ENCODE results near the gene TMBIM6.
"Not testable (repeated sequence)": the region's sequence is repeated elsewhere in the genome, so short reads cannot be mapped to it uniquely, and the experiment has no call there.

Gene TMBIM6, protein sequence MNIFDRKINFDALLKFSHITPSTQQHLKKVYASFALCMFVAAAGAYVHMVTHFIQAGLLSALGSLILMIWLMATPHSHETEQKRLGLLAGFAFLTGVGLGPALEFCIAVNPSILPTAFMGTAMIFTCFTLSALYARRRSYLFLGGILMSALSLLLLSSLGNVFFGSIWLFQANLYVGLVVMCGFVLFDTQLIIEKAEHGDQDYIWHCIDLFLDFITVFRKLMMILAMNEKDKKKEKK

DNA sequence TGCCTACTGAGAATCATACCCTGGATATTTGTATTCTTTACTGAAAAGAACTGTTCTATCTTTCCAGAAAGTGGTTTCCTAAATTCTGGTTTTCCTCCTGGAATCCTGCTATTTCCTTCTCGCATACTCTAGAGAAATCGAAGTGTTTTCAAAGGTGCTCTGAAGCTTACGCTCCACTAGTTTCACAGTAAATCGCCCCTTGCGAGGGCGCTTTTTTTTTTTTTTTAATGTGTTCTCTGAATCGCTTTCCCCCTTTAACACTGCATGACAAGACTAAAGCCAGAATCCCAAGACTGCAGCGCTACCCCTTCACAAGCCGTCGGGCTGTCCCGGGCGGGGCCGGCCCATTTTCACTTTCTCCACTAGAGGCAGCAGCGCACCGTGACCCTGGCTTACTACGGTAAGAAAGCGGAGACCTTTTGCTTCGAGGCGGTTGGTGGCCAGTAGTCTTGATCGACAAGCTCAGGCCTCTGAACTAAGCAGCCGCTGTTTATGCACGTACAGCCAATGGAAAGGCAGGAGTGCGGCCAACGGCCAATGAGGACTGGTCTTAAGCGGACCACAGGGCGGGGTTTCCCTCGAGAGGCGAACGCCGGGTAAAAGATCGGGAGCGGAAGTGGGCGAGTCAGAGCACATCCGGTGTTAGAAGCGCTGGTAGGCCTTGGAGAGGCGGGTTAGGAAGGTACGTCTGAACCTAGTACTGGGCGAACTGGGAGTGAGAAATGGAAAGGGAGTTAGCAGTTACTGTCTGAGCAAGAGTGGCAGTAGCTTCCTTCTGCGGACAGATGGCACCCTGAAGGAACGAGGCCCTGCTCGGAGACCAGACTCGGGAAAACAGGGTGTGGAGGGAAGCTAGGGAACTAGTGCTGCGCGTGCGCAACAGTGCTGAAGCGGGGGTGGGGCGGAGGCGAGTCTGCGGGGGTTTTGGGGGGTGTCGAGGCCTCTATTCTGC lies at the start of gene TMBIM6:
TMBIM6 (plus strand) TSS at position 628 of the 952 bp plus-strand sequence. CDS start 10,937 bp downstream, outside the sequence.
- peak; percentile 98 for DNase-seq

DNA sequence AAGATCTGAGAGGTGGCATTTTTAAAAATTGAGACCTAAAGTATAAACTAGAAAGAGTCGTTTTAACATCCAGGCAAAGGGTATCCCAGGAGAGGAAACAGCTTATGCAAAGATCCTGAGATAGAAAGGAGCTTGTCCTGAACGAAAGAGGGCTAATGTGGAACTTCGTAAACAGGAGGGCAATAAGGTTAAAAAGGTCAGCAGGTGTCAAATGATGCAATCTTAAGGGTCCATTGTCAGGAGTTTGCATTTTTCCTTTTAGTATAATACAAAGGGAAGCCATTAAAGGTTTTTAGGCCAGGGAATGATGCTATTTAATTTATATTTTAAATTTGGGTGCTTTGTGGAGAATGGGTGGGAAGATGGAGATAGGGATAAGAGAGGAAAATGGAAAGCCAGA lies 48.5 kb upstream of the TMBIM6 start:
- no peak for DNase-seq

DNA sequence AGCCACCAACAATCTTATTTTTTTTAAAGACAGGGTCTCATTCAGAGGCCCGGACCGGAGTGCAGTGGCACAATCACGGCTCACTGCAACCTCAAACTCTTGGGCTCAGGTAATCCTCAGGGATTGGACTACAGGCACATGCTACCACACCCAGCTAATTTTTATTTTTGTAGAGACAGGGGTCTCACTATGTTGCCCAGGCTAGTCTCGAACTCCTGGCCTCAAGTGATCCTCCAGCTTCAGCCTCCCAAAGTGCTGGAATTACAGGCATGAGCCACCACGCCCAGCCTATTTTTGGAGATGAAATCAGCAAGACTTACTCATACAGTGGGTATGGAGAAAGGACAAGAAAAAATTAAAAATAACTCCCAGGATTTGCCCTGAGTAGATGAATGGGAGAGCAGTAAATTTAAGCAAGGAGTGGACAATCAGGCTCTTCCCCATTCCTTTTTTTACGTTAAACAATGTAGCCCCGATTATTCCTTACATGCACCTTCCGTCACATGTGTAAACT lies 47.4 kb upstream of the TMBIM6 start:
- DNase-seq = no peak

DNA sequence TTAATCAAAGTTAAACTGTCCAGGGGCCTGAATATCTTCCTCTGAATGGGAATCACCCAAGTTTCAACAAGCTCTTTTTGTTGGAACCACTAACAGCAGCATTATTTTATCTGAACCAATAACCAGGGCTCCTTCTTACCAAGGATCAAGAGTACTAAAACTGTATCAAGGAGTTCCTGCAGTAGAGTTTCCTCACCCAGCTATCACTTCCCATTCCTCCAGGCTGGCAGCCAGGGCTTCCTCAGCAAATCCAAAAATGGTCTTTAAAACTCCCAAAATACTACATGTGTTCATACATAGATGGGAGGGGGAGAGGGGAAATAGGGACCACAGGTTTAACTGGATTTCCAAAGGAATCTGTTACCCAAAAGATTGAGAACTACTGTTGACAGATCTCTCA lies 44.6 kb upstream of the TMBIM6 start:
- DNase-seq = no peak

DNA sequence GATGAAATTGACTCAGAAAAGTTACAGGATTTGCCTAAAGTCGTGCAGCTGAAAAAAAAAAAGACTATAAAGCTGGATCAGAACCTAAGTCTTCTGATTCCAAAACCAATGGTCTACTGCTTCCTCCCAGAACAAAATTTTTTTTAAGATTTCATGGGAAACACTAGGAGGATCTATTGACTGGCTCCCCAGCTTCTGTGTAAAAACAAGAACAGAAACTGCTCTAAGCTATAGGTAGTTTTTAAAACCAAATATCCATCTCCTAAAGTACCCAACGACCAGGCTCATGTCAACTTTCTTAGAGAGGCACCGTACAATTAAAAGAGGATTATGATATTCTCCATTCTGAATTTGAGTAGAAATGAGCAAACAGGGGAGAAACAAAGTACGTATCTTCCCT lies 43.5 kb upstream of the TMBIM6 start:
- DNase-seq = no peak

DNA sequence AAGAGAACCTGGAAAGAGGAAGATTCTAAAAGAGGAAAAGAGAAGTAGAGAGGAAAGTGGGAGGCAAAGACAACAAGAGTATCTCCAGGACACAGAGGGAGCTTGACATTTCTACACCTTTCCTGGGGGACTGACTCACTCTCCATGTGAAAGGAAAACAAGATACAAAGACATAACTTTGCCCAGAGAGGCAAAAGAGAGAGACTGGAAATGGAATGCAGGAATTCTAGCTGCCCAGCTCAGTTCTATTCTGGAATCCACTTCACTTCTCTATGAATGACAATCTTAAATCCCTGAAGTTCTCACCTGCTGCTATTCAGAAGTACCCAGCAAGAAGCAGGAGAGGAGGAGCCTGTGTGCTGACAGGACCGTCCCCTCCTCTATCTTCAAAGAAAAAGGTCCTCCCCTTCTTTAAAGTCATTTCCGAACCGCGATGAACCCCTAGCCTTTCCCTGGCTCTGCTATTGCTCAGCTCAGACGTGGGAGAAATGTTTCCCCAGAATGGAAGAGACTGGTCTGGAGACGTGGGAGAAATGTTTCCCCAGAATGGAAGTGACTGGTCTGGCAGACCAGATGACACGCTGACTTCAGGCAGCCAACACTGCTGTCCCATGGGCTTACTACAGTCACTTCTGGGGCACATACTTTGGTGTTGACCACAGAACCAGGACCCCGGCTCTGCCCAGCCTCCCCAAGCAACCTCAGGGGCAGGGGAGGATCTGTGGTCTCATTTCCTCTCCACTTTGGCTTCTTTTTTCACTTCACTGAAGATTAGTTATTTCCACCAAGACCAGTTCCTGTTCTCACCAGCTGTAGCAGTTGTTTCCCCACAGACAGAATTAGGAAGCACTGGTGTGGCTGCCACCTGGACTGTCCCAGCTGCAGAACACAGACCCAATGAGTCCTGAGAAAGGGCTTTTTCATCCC lies 42.5 kb upstream of the TMBIM6 start:
- DNase-seq = no peak

DNA sequence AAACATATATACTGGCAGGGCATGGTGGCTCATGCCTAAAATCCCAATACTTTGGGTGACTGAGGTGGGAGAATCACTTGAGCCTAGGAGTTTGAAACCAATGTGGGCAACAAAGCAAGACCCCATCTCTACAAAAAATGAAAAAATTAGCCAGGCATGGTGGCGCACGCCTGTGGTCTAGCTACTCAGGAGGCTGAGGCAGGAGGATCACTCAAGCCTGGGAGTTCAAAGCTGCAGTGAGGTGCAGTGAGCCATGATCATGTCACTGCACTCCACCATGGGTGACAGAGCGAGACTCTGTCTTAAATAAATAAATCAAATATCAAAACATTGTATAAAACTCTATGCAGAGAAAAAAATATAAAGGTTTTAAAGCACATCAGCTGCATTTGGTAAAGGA lies 39.3 kb upstream of the TMBIM6 start:
- DNase-seq = no peak

DNA sequence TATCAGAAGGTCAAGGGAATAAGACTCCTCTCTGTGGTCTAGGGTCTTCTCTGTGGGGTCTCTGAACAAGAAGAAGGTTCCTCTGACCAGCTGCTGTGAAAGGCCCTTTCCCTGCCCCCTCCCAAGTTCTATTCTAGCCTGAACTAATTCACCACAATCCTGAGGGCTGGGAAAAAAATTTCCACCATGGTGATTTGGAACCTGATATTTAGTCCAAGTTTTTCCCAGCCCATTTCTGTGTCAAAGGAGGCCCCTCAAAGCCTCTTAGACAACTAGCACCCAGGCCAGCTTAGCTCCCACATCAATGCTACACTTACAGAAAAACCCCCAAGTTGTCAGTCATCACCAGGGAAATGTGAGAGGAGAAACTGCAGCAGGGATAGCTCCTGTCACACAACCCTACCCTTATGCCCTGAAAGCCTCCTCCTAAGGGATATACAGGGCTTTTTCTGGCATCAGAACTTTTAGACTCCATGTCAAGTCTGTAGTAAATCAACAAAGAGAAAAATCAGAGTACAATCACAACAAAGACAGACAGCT lies 38.6 kb upstream of the TMBIM6 start:
- no peak for DNase-seq

DNA sequence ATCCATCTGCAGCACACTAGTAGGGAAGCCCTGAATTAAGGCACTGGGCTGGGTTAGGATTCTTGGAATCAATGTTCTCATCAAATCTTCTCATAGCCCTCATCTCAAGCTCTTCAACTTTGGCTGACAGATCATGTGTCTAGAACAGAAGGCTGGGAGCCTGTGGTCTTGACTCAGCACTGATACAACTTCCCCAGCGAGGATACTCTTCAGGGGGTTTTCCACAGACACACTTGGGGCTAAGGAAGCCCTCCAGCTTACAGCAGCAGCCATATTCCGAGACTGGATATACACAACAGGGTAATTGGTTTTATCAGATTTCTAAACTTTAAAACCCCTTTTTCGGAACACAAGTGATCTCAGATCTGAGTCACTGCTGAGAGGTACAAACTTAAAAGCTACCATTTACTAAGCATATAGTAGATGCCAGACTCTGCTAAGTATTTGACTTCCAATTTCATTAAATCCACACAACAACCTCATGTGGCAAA lies 37.7 kb upstream of the TMBIM6 start:
- DNase-seq = no peak

DNA sequence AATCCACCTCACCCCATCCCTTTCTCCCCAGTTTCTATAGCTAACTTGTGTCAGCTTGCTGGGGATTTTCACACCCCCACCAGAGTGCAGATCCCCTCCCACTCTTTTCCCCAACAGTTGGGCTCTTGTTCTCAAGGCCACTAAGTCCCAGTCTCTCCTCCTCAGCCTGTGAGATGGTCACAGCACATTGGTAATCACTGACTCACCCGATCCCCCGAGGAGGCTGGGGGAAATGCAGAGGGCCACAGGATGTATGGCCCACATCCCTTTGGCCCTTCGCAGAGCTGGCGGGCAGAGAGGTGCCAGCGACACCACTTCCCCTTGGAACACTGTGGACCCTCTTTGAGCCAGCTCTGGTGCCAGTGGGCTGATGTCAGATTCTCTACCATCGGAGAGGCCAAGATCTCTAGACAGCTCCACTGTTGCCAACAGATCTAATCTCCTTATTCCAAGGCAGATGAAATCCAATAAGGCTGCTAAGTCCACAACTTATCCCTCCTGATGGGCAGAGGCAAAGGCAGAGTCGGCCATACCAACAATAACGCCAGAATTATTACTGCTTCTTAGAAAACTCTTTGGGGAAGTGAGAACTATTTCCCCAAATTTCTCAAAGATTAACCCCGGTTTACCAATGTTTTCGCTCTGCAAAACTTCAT lies 35.8 kb upstream of the TMBIM6 start:
- DNase-seq = no peak

DNA sequence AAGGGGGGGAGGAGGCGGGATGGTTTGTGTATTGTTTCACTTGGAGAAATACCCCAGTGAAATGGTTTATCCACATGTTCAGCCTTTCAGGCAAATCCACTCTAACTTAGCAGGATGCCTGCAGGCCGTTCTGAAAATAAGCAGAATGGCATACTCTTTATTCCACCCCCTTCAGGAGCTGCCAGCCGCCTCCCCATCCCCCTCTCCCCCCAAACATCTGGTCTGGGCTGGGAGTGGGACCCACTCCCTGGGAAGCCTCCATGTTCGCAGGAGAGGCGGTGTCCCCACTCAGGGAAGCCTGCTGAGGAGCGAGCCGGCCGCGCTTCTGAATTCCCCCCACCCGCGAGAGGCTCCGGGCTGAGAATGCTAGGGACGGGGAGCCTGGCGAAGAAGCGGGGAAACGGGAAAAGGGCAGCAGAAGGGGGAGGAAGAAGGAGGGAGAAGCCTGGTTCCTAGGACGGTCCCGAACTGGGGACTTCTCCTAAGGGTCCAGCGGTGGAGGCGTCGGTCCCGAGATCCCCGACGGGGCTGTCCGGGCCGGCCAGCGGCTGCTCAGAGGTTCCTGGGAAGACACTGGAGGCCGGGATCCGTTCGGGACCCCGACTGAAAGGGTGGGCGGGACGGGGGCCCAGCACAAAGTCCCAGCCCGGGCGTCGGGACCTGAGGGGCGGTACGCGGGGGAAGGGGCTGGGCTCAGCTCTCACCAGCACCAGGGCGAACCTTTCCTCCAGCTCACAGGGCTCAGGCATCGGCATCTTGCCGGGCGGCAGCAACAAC lies 34.8 kb upstream of the TMBIM6 start:
- no peak for DNase-seq

DNA sequence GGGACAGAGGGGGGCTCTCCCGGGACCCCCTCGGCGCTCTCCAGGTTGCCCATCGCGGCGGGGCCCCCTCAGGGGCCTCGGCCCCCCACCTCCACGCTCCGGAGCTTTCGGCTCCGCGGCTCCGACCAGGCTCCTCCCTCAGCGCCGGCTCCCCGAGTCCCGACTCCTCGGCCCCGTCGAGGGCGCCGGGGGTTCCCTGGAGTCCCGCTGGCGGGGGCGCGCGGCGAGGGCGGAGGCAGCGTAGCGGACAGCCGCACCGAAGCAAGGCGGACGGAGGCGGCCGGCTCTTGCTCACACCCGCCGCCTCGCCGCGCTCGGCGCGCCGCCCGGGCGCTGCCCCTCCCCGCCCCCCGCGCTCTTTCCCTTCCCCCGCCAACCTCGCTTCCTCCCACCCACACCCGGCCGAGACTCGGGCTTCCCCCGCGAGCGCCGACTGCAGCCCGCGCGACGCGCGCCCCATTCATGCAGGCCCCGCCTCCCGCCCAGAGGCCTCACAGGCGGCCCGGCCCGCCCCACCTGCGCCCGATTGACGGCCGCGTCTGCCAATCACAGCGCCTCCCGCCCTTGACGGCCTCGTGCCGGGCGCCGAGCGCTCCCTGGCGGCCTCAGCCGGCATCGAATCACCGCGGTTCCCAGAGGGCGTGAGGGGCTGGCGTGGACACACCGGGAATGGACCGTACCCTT lies 34.1 kb upstream of the TMBIM6 start, which contains the start of gene FMNL3:
FMNL3 (minus strand) TSS at position 278 of the 684 bp plus-strand sequence; CDS start at position 53, 225 bp downstream.
- peak; percentile 26 for DNase-seq

DNA sequence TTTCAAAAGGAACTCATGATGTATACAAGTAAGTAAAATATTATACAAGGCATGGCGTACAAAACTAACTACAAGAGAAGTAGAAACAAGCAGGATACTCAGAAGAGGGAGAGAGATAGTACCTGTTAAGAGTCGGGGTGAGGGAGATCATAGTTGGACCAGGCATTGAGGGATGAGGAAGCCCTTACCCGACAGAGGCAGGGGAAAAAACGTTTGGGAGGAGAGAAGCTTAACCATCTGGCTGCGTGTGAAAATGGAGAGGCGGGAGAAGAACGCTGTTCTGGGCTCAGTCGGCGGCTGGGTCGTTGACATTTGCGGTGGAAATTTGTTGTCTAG lies 33.6 kb upstream of the TMBIM6 start:
- no peak for DNase-seq

DNA sequence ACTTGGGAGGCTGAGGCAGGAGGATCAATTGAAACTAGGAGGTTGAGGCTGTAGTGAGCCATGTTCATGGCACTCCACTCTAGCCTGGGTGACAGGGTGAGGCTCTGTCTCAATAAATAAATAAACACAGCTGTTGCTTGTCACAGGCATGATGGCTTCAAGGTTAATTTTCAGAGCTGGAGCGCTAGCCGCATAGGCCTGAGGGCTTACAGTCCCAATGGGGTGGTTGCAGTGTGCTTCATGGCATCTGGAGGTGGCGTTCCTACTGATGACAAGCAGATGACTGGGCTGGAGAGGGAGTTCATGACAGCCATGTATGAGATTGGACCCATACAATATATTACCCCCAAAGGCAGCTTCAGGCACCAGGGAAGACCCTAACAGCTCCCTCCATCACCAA lies 32.5 kb upstream of the TMBIM6 start:
- no peak for DNase-seq

DNA sequence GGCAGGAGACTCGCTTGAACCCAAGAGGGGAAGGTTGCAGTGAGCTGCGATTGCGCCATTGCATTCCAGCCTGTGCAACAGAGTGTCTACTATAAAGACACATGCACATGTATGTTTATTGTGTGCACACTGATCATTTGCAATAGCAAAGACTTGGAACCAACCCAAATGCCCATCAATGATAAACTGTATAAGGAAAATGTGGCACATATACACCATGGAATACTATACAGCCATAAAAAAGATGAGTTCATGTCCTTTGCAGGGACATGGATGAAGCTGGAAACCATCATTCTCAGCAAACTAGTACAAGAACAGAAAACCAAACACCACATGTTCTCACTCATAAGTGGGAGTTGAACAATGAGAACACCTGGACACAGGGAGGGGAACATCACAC lies 27.4 kb upstream of the TMBIM6 start:
- DNase-seq = not testable (repeated sequence)

DNA sequence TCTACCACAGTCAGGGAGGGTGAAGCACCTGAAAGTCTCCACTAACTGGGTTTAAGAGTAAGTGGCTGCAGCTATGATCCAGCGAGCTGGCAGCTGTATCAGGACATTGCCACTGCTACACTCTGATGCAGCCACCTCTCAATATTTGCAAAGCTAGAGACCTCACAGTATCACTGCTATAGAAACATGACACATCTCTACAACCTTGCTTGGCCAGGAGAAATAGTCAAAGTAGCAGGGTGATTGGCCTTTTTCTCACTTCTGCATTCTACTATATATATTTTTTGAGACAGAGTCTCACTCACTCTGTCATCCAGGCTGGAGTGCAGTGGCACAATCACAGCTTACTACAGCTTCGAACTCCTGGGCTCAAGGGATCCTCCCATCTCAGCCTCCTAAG lies 24.8 kb upstream of the TMBIM6 start:
- no peak for DNase-seq

DNA sequence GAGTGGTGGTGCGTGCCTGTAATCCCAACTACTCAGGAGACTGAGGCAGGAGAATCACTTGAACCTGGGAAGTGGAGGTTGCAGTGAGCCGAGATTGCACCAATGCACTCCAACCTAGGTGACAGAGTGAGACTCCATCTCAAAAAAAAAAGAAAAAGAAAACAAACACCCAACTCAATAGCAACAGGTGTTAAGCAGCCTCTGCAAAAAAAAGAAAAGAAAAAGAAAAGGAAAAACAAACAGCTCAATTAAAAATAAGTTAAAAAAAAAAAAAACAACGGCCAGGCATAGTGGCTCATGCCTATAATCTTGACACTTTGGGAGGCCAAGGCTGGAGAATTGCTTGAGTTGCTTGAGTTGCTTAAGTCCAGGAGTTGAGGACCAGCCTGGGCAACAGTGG lies 23.6 kb upstream of the TMBIM6 start:
- not testable (repeated sequence) for DNase-seq

DNA sequence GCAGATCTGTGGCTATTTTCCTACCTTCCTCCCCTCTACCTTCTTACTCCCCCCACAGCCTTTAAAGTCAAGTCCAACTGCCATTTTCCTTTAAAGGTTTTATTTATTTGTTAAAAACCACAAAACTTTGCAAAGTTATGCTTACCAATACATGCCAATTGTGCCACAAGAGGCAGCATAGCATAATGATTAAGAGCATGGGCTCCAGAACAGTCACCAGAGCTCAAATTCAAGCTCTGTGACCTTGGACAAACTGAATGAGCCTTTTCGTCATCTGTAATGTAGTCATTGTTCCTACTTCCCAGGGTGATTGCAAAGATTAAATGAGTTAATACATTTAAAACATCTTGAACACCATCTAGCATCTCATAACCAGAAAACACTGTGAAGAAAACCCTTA lies 21.1 kb upstream of the TMBIM6 start:
- DNase-seq = no peak

DNA sequence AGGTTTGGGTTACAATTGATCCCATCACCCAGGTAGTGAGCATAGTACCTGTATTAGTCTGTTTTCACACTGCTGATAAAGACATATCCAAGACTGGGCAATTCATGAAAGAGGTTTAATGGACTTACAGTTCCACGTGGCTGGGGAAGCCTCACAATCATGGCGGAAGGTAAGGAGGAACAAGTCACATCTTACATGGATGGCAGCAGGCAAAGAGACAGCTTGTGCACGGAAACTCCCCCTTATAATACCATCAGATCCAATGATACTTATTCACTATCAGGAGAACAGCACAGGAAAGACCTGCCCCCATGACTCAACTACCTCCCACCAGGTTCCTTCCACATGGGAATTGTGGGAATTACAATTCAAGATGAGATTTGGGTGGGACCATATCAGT lies 20.0 kb upstream of the TMBIM6 start:
- not testable (repeated sequence) for DNase-seq

DNA sequence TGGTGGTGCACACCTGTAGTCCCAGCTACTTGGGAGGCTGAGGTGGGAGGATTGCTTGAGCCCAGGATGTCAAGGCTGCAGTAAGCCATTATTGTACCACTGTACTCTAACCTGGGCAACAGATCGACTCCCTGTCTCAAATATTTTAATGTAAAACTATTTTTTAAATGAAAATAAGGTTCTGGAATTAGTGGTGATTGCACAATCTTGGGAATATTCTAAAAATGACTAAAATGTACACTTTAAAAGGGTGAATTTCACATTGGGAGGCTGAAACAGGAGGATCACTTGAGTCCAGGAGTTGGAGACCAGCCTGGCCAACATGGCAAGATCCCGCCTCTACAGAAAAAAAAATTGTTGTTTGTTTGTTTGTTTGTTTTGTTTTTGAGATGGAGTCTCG lies 12.9 kb upstream of the TMBIM6 start:
- no peak for DNase-seq

Data from NCI-H524 treated with DMSO at 0.1 percent for 48 hours (cell line).